Measurements from ENCODE around the gene PHPT1. TPM values are rescaled to one million over a fixed set of nuclear protein-coding genes. Genes with fewer than 3 reads are reported as not detected.
"Not testable (repeated sequence)": the region's sequence is repeated elsewhere in the genome, so short reads cannot be mapped to it uniquely, and the experiment has no call there.

PHPT1 gene
- total and polyA plus RNA-seq, 11 donors, result 225 to 717 (median 266) TPM

DNA sequence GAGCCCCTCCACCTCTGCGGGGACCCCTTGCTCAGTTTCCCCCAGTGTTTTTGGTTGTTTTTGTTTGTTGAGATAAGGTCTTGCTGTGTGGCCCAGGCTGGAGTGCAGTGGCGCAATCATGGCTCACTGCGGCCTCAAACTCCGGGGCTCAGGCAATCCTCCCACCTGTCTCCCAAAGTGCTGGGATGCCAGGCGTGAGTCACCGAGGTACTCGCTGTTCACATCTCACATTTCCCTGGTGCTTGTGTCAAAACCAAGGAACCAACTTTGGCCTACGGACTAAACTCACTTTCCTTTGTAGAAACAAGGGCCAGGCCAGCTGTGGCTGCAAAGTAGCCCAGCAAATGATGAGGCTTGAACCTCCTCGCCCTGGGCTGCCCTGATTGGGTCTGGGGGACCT, 16.6 kb upstream of the PHPT1 start:
- H3K4me3 ChIP-seq, result no peak overlapping the region
- H3K4me1 ChIP-seq, result peaks cover 0 to 6% (median 0%) of the 10 kb centered on the region in 12 donors
- no peaks in the 10 kb centered on the region for H3K9me3 ChIP-seq
- 88 to 93% (median 93%) methylated on average over 9 of the region's 9 CpGs for WGBS, 4 donors
- ATAC-seq, result no peak
- H3K27ac ChIP-seq, result no peak overlapping the region
- no peak for DNase-seq
- H3K27me3 ChIP-seq, result no peaks in the 10 kb centered on the region
- H3K36me3 ChIP-seq, result peaks cover 0 to 80% (median 56%) of the 10 kb centered on the region in 9 donors
- TF ChIP-seq, protein P1, sequence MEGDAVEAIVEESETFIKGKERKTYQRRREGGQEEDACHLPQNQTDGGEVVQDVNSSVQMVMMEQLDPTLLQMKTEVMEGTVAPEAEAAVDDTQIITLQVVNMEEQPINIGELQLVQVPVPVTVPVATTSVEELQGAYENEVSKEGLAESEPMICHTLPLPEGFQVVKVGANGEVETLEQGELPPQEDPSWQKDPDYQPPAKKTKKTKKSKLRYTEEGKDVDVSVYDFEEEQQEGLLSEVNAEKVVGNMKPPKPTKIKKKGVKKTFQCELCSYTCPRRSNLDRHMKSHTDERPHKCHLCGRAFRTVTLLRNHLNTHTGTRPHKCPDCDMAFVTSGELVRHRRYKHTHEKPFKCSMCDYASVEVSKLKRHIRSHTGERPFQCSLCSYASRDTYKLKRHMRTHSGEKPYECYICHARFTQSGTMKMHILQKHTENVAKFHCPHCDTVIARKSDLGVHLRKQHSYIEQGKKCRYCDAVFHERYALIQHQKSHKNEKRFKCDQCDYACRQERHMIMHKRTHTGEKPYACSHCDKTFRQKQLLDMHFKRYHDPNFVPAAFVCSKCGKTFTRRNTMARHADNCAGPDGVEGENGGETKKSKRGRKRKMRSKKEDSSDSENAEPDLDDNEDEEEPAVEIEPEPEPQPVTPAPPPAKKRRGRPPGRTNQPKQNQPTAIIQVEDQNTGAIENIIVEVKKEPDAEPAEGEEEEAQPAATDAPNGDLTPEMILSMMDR (IDR thresholded peaks at IDR 0.05), result no peak
- no peak for TF ChIP-seq POLR2A (IDR thresholded peaks at IDR 0.05)
- intact Hi-C loops (cut with DNase I), result no loop called here

DNA sequence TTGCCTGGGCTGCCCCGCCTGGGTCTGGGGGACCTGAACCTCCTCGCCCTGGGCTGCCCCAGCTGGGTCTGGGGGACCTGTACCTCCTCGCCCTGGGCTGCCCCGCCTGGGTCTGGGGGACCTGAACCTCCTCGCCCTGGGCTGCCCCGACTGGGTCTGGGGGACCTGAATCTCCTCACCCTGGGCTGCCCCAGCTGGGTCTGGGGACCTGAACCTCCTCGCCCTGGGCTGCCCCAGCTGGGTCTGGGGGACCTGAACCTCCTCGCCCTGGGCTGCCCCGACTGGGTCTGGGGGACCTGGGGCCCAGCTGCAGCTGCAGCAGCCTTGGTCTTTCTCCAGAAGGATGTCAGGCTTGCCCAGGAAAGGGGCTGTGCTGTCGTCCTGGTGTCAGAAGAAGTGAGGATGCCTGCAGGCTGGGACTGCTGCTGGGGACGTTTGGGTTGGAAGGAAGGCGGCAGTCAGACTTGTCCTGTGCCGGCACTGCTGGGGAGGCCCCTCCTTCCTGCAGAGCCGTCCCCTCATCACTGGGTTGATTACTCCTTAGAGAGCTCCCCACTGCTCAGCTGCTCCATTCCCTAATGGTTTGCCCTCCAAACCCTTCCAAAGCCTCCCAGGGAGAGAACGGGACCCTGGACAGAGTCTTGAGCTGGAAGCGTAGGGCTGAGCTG, 15.7 kb upstream of the PHPT1 start:
- H3K9me3 ChIP-seq; ATAC-seq; H3K27me3 ChIP-seq; intact Hi-C loops (cut with DNase I); H3K4me1 ChIP-seq; H3K4me3 ChIP-seq; H3K27ac ChIP-seq: not testable (repeated sequence)
- WGBS, 4 donors, result 74 to 91% (median 85%) methylated on average over 10 to 16 of the region's 16 CpGs
- peak in 3 of 5 donors; percentile 19 to 36 (median 31) for DNase-seq
- H3K36me3 ChIP-seq, result peaks cover 0 to 76% (median 49%) of the 10 kb centered on the region in 9 donors

DNA sequence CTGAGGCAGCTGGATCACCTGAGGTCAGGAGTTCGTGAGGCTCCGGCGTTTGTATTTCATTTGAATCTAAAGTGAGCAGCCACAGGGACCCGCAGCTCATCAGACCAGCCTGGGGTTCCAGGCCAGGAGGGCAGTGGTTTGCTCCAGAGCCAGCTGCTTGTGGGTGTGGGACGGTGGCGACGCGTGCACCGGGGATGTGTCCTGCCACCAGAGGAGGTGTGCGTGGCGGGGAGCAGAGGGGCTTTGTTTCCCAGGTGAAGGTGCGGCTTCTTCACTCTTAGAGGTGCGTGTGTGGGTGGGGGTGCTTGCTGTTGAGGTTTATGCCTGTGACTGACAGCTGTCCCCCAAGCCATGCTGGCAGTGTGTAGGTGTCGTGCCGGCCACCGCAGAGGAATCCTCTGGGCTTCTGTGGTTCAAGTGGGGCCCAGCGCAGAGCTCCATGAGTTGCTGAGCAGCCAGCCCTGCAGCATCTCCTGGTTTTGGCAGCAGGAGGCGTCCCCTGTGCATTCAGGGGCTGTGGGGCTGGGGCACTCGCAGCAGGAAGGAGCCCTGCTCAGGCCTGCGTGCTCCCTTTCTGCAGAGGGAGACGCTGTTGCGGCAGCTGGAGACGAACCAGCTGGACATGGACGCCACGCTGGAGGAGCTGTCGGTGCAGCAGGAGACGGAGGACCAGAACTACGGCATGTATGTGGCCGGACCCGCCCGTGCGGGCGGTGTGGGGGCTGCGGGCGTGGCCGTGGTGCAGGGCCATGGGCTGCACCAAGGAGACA, 13.9 kb upstream of the PHPT1 start:
- intact Hi-C loops (cut with DNase I), result loop anchor here in 1 of 10 donors (5.0 kb wide), 1 partner anchor 33 kb away; no protein-coding TSS in a partner anchor
- Histone ChIP-seq H3K9me3 (no peaks in the 10 kb centered on the region), H3K4me1 (peaks cover 0 to 2% (median 0%) of the 10 kb centered on the region in 12 donors), H3K27me3 (no peaks in the 10 kb centered on the region), H3K36me3 (peaks cover 0 to 76% (median 43%) of the 10 kb centered on the region in 9 donors), H3K4me3 (no peak overlapping the region), H3K27ac (no peak overlapping the region)
- ATAC-seq (no peak), DNase-seq (peak in 1 of 5 donors; percentile 18)
- TF ChIP-seq POLR2A (IDR thresholded peaks at IDR 0.05), result no peak
- TF ChIP-seq, protein P1 (IDR thresholded peaks at IDR 0.05), result no peak
- WGBS, 4 donors, result 91 to 94% (median 92%) methylated on average over 33 to 36 of the region's 36 CpGs

DNA sequence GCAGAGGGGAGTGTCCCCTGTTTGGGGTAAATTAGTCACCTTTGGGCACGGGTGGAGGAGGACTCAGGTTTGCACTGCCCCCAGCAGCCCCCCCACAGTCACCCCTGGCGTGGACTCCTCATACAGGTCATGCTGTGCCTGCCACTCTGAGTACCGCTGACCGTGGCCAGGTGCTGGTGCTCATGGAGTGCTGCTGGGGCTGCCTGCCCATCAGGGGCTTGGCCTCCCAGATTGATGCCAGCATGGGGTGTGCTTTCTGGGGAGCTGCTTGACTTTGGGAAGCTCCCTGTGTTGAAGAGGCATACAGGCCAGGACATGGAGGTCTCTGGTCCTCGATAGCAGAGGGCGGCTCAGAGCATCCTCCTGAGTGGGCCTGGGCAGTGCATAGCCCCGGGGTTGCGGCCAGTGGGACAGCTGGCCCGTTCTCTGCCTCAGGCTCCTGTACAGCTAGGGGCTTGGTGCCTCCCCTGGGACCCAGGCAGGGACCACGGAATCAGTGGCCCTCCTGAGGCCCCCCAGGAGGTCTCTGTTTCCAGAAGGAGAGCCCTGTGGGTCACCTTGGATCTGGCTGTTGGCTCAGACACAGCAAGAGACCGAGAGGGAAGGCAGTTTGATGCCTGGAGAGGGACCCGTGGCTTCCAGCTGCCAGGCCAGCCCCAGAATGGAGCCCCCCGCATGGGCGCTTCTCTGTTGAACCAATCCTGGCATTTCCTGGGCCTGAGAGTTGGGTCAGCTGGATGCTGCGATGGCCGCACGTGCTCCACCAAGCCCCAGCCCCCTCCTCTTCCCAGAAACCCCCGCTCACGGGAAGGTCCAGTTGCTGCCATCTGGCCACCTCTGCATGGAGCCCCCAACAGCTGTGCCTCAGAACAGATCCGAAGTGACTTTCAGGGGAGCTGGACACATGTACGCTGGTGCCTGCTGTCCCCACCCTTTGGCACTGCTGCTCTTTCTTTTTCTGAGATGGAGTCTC, 13.0 kb upstream of the PHPT1 start:
- peaks cover 0 to 75% (median 34%) of the 10 kb centered on the region in 9 donors for H3K36me3 ChIP-seq
- intact Hi-C loops (cut with DNase I), result loop anchor here in 1 of 10 donors (5.0 kb wide), 1 partner anchor 34 kb away; no protein-coding TSS in a partner anchor
- H3K9me3 ChIP-seq, result no peaks in the 10 kb centered on the region
- H3K27me3 ChIP-seq, result no peaks in the 10 kb centered on the region
- ATAC-seq (no peak), DNase-seq (peak in 1 of 5 donors; percentile 26)
- 89 to 92% (median 91%) methylated on average over 13 to 21 of the region's 21 CpGs for WGBS, 4 donors
- TF ChIP-seq, protein P1 (IDR thresholded peaks at IDR 0.05), result no peak
- no peak for TF ChIP-seq POLR2A (IDR thresholded peaks at IDR 0.05)
- H3K4me3 ChIP-seq, result no peak overlapping the region
- H3K4me1 ChIP-seq, result peaks cover 0 to 9% (median 0%) of the 10 kb centered on the region in 12 donors
- H3K27ac ChIP-seq, result no peak overlapping the region
